Panc1 (cell line): Measurements from ENCODE around the gene SAMD14.
"Not testable (repeated sequence)": the region's sequence is repeated elsewhere in the genome, so short reads cannot be mapped to it uniquely, and the experiment has no call there.

ENCODE experiments used
- POLR2AphosphoS5 ChIP-seq: IDR thresholded peaks from 2 replicates; pipeline ENCODE4 v1.6.1; 2012; ENCODE audit warnings: mild to moderate bottlenecking, low read depth, low read length, moderate library complexity
- TCF7L2 ChIP-seq: IDR thresholded peaks from 2 replicates; pipeline ENCODE4 v1.6.1; 2011; ENCODE audit warnings: mild to moderate bottlenecking, low read depth, low read length, inconsistent platforms
- TF ChIP-seq, protein P1 (sequence below): fragments of 450-650 bp; IDR thresholded peaks from 2 replicates; pipeline ENCODE4 v1.5.1; 2017; ENCODE audit warnings: mild to moderate bottlenecking
- TF ChIP-seq, protein P2 (sequence below), 2 experiments: IDR thresholded peaks; 2 replicates each; pipeline ENCODE4 v1.6.1; 2011 to 2012; ENCODE audit warnings: low read depth in 2 of 2, control low read depth in 1 of 2, low read length in 1 of 2, mild to moderate bottlenecking in 1 of 2, moderate library complexity in 1 of 2; ENCODE audit not compliant: insufficient read depth in 1 of 2

DNA sequence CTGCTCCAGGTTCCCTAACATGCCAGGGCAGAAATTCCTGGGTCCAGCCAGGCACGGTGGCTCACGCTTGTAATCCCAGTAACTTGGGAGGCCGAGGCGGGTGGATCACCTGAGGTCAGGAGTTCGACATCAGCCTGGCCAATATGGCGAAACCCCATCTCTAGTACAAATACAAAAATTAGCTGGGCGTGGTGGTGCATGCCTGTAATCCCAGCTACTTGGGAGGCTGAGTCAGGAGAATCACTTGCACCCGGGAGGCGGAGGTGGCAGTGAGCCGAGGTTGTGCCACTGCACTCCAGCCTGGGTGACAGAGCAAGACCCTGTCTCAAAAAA, 68.3 kb downstream of the SAMD14 start:
- TF ChIP-seq, protein P1, sequence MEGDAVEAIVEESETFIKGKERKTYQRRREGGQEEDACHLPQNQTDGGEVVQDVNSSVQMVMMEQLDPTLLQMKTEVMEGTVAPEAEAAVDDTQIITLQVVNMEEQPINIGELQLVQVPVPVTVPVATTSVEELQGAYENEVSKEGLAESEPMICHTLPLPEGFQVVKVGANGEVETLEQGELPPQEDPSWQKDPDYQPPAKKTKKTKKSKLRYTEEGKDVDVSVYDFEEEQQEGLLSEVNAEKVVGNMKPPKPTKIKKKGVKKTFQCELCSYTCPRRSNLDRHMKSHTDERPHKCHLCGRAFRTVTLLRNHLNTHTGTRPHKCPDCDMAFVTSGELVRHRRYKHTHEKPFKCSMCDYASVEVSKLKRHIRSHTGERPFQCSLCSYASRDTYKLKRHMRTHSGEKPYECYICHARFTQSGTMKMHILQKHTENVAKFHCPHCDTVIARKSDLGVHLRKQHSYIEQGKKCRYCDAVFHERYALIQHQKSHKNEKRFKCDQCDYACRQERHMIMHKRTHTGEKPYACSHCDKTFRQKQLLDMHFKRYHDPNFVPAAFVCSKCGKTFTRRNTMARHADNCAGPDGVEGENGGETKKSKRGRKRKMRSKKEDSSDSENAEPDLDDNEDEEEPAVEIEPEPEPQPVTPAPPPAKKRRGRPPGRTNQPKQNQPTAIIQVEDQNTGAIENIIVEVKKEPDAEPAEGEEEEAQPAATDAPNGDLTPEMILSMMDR: not testable (repeated sequence)
- TF ChIP-seq TCF7L2, POLR2AphosphoS5: not testable (repeated sequence)
- TF ChIP-seq, protein P2, sequence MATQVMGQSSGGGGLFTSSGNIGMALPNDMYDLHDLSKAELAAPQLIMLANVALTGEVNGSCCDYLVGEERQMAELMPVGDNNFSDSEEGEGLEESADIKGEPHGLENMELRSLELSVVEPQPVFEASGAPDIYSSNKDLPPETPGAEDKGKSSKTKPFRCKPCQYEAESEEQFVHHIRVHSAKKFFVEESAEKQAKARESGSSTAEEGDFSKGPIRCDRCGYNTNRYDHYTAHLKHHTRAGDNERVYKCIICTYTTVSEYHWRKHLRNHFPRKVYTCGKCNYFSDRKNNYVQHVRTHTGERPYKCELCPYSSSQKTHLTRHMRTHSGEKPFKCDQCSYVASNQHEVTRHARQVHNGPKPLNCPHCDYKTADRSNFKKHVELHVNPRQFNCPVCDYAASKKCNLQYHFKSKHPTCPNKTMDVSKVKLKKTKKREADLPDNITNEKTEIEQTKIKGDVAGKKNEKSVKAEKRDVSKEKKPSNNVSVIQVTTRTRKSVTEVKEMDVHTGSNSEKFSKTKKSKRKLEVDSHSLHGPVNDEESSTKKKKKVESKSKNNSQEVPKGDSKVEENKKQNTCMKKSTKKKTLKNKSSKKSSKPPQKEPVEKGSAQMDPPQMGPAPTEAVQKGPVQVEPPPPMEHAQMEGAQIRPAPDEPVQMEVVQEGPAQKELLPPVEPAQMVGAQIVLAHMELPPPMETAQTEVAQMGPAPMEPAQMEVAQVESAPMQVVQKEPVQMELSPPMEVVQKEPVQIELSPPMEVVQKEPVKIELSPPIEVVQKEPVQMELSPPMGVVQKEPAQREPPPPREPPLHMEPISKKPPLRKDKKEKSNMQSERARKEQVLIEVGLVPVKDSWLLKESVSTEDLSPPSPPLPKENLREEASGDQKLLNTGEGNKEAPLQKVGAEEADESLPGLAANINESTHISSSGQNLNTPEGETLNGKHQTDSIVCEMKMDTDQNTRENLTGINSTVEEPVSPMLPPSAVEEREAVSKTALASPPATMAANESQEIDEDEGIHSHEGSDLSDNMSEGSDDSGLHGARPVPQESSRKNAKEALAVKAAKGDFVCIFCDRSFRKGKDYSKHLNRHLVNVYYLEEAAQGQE (IDR thresholded peaks at IDR 0.05; ENCODE audit: insufficient read depth in 1 of 2, low read depth in 2 of 2, low read length in 1 of 2): not testable (repeated sequence)
